Hindlimb muscle (tissue), 1 donor: Measurements from ENCODE around the gene MTHFS. TPM values are rescaled to one million over a fixed set of nuclear protein-coding genes. Genes with fewer than 3 reads are reported as not detected.
A peak's percentile ranks its signal among the peaks of the same experiment; 100 is the strongest.

ENCODE experiments used
- DNase-seq: peaks from one replicate; pipeline ENCODE4 v3.0.0-alpha.2; 2013
- polyA plus RNA-seq: library from polyadenylated mRNA; unstranded; fragments of 120-200 nt; gene quantifications from one replicate; pipeline ENCODE4 v1.2.1, GENCODE V29; 2013; ENCODE audit not compliant: insufficient read length

Gene MTHFS
- polyA plus RNA-seq, 1 donor, result 19.3 TPM

- no peak for DNase-seq
These were observed 84.3 kb downstream of the MTHFS start for GRCh38 chr15:79812541-79812940.

- peak; percentile 53 for DNase-seq
These were observed 85.1 kb downstream of the MTHFS start for GRCh38 chr15:79811406-79812405.

GRCh38 chr15:79804838-79805237 lies 92.0 kb downstream of the MTHFS start:
- DNase-seq, result no peak

GRCh38 chr15:79798311-79798710 lies 98.5 kb downstream of the MTHFS start:
- no peak for DNase-seq

Other genes with a start within 250 kb of the MTHFS start
- 0.34 TPM for gene BCL2A1, start 74.2 kb upstream of the MTHFS start, polyA plus RNA-seq
- gene ZFAND6, start 162.7 kb upstream of the MTHFS start, polyA plus RNA-seq, result 98.1 TPM